GM23338 (cell line): ENCODE results near the gene NDUFAF5. TPM values are rescaled to one million over a fixed set of nuclear protein-coding genes. Genes with fewer than 3 reads are reported as not detected.

Experiments used
- CREB1 ChIP-seq: fragments of 250-450 bp; sonication (Bioruptor Pico); IDR thresholded peaks from 2 replicates; pipeline ENCODE4 v1.5.0; 2020; ENCODE audit warnings: low read depth, mild to moderate bottlenecking, moderate library complexity
- EZH2phosphoT487 ChIP-seq: fragments of 200-600 bp; sonication (generic); IDR thresholded peaks from one replicate; pipeline ENCODE4 v1.8.1; 2018; ENCODE audit warnings: antibody characterized with exemption; ENCODE audit not compliant: unreplicated experiment
- POLR2AphosphoS5 ChIP-seq: IDR thresholded peaks from 2 replicates; pipeline ENCODE4 v1.6.1; 2016; ENCODE audit warnings: antibody characterized with exemption, low read depth
- ZNF331 ChIP-seq: fragments of 250-450 bp; sonication (Bioruptor Pico); IDR thresholded peaks from 2 replicates; pipeline ENCODE4 v1.5.0; 2020; ENCODE audit warnings: low read depth, mild to moderate bottlenecking, moderate library complexity
- polyA plus RNA-seq: library from polyadenylated mRNA; unstranded; fragments of >200 nt; fragmentation: Nextera tagmentation; extraction: Ambion mirVana; gene quantifications from 2 replicates; pipeline ENCODE4 v1.2.1, GENCODE V29; 2016
- total RNA-seq: library from RNA; depleted of rRNA; stranded (reverse); fragments of >200 nt; shearing (Covaris generic); gene quantifications from 2 replicates; pipeline ENCODE4 v1.2.3, GENCODE V29; 2014
- TF ChIP-seq, protein P1 (sequence below): fragments of 250-450 bp; sonication (Bioruptor Pico); IDR thresholded peaks from 2 replicates; pipeline ENCODE4 v1.5.0; 2020; ENCODE audit warnings: mild to moderate bottlenecking, moderate library complexity
- TF ChIP-seq, protein P2 (sequence below): IDR thresholded peaks from one replicate; pipeline ENCODE4 v1.6.1; 2018; ENCODE audit warnings: antibody characterized with exemption; ENCODE audit not compliant: unreplicated experiment
- TF ChIP-seq, protein P3 (sequence below): IDR thresholded peaks from 2 replicates; pipeline ENCODE4 v1.6.1; 2016; ENCODE audit warnings: antibody characterized with exemption
- TF ChIP-seq, protein P4 (sequence below), 2 experiments: fragments of 200-600 bp in 1 of 2; sonication (generic) in 1 of 2; conservative IDR thresholded peaks; 2 replicates each; pipeline versions ENCODE4 v1.5.1 to v1.6.1; 2016 to 2017; ENCODE audit warnings: antibody characterized with exemption in 2 of 2, low read depth in 2 of 2, mild to moderate bottlenecking in 2 of 2, moderate library complexity in 1 of 2

NDUFAF5 gene
- total and polyA plus RNA-seq, 2 experiments from 2014 or later: 18.0 to 33.0 TPM

DNA sequence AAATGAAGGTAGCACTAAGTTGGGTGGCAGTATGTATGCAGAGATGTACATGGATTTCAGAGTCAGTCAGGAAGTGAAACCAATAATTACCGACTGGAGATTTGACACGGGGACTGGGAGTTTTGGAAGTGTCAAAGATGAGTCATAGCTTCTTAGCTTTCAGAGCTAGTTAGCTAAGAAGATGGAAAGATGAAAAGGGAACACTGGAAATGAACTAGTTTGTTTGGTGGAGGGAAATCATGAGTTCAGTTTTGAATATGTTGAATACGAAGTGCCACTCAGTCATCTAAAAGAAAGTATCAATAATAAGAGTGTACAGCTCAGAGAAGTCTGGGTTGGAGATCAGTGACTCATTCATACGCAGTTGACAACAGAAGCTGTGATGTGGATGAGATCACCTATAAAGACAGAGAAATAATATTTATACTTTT is 7.6 kb upstream of the NDUFAF5 start (continued):
- TF ChIP-seq, protein P1, sequence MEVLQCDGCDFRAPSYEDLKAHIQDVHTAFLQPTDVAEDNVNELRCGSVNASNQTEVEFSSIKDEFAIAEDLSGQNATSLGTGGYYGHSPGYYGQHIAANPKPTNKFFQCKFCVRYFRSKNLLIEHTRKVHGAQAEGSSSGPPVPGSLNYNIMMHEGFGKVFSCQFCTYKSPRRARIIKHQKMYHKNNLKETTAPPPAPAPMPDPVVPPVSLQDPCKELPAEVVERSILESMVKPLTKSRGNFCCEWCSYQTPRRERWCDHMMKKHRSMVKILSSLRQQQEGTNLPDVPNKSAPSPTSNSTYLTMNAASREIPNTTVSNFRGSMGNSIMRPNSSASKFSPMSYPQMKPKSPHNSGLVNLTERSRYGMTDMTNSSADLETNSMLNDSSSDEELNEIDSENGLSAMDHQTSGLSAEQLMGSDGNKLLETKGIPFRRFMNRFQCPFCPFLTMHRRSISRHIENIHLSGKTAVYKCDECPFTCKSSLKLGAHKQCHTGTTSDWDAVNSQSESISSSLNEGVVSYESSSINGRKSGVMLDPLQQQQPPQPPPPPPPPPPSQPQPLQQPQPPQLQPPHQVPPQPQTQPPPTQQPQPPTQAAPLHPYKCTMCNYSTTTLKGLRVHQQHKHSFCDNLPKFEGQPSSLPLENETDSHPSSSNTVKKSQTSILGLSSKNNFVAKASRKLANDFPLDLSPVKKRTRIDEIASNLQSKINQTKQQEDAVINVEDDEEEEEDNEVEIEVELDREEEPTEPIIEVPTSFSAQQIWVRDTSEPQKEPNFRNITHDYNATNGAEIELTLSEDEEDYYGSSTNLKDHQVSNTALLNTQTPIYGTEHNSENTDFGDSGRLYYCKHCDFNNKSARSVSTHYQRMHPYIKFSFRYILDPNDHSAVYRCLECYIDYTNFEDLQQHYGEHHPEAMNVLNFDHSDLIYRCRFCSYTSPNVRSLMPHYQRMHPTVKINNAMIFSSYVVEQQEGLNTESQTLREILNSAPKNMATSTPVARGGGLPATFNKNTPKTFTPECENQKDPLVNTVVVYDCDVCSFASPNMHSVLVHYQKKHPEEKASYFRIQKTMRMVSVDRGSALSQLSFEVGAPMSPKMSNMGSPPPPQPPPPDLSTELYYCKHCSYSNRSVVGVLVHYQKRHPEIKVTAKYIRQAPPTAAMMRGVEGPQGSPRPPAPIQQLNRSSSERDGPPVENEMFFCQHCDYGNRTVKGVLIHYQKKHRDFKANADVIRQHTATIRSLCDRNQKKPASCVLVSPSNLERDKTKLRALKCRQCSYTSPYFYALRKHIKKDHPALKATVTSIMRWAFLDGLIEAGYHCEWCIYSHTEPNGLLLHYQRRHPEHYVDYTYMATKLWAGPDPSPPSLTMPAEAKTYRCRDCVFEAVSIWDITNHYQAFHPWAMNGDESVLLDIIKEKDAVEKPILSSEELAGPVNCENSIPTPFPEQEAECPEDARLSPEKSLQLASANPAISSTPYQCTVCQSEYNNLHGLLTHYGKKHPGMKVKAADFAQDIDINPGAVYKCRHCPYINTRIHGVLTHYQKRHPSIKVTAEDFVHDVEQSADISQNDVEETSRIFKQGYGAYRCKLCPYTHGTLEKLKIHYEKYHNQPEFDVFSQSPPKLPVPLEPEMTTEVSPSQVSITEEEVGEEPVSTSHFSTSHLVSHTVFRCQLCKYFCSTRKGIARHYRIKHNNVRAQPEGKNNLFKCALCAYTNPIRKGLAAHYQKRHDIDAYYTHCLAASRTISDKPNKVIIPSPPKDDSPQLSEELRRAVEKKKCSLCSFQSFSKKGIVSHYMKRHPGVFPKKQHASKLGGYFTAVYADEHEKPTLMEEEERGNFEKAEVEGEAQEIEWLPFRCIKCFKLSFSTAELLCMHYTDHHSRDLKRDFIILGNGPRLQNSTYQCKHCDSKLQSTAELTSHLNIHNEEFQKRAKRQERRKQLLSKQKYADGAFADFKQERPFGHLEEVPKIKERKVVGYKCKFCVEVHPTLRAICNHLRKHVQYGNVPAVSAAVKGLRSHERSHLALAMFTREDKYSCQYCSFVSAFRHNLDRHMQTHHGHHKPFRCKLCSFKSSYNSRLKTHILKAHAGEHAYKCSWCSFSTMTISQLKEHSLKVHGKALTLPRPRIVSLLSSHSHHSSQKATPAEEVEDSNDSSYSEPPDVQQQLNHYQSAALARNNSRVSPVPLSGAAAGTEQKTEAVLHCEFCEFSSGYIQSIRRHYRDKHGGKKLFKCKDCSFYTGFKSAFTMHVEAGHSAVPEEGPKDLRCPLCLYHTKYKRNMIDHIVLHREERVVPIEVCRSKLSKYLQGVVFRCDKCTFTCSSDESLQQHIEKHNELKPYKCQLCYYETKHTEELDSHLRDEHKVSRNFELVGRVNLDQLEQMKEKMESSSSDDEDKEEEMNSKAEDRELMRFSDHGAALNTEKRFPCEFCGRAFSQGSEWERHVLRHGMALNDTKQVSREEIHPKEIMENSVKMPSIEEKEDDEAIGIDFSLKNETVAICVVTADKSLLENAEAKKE: no peak
- TF ChIP-seq POLR2AphosphoS5 (no peak), CREB1 (CRISPR knock-in tag) (no peak), EZH2phosphoT487 (no peak), ZNF331 (CRISPR knock-in tag) (no peak)
- TF ChIP-seq, protein P2, sequence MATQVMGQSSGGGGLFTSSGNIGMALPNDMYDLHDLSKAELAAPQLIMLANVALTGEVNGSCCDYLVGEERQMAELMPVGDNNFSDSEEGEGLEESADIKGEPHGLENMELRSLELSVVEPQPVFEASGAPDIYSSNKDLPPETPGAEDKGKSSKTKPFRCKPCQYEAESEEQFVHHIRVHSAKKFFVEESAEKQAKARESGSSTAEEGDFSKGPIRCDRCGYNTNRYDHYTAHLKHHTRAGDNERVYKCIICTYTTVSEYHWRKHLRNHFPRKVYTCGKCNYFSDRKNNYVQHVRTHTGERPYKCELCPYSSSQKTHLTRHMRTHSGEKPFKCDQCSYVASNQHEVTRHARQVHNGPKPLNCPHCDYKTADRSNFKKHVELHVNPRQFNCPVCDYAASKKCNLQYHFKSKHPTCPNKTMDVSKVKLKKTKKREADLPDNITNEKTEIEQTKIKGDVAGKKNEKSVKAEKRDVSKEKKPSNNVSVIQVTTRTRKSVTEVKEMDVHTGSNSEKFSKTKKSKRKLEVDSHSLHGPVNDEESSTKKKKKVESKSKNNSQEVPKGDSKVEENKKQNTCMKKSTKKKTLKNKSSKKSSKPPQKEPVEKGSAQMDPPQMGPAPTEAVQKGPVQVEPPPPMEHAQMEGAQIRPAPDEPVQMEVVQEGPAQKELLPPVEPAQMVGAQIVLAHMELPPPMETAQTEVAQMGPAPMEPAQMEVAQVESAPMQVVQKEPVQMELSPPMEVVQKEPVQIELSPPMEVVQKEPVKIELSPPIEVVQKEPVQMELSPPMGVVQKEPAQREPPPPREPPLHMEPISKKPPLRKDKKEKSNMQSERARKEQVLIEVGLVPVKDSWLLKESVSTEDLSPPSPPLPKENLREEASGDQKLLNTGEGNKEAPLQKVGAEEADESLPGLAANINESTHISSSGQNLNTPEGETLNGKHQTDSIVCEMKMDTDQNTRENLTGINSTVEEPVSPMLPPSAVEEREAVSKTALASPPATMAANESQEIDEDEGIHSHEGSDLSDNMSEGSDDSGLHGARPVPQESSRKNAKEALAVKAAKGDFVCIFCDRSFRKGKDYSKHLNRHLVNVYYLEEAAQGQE: no peak
- TF ChIP-seq, protein P3, sequence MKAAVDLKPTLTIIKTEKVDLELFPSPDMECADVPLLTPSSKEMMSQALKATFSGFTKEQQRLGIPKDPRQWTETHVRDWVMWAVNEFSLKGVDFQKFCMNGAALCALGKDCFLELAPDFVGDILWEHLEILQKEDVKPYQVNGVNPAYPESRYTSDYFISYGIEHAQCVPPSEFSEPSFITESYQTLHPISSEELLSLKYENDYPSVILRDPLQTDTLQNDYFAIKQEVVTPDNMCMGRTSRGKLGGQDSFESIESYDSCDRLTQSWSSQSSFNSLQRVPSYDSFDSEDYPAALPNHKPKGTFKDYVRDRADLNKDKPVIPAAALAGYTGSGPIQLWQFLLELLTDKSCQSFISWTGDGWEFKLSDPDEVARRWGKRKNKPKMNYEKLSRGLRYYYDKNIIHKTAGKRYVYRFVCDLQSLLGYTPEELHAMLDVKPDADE: no peak
- TF ChIP-seq, protein P4, sequence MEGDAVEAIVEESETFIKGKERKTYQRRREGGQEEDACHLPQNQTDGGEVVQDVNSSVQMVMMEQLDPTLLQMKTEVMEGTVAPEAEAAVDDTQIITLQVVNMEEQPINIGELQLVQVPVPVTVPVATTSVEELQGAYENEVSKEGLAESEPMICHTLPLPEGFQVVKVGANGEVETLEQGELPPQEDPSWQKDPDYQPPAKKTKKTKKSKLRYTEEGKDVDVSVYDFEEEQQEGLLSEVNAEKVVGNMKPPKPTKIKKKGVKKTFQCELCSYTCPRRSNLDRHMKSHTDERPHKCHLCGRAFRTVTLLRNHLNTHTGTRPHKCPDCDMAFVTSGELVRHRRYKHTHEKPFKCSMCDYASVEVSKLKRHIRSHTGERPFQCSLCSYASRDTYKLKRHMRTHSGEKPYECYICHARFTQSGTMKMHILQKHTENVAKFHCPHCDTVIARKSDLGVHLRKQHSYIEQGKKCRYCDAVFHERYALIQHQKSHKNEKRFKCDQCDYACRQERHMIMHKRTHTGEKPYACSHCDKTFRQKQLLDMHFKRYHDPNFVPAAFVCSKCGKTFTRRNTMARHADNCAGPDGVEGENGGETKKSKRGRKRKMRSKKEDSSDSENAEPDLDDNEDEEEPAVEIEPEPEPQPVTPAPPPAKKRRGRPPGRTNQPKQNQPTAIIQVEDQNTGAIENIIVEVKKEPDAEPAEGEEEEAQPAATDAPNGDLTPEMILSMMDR (conservative IDR thresholded peaks at IDR 0.05; ENCODE audit: low read depth in 2 of 2): no peak
